COR-L47 (cell line): ENCODE results near the gene BZW1.

ENCODE experiments used
- DNase-seq: peaks from one replicate; lab custom pipeline; 2025; lab: John Stamatoyannopoulos, UW

The BZW1 gene

GRCh38 chr2:200839513-200839912 is 27.8 kb downstream of the BZW1 start:
- no peak for DNase-seq

GRCh38 chr2:200843993-200844948 is 32.6 kb downstream of the BZW1 start:
- DNase-seq: no peak

- DNase-seq: no peak
These were observed 33.5 kb downstream of the BZW1 start for GRCh38 chr2:200845194-200845593.

- DNase-seq: no peak
These were observed 34.1 kb downstream of the BZW1 start for GRCh38 chr2:200845669-200846325.

- DNase-seq: no peak
These were observed 35.6 kb downstream of the BZW1 start for GRCh38 chr2:200847269-200847668.

GRCh38 chr2:200847939-200848338 is 36.2 kb downstream of the BZW1 start:
- DNase-seq: no peak

- no peak for DNase-seq
These were observed 39.0 kb downstream of the BZW1 start for GRCh38 chr2:200850512-200851256.

GRCh38 chr2:200851398-200852248 is 39.9 kb downstream of the BZW1 start:
- DNase-seq: no peak

- no peak for DNase-seq
These were observed 40.9 kb downstream of the BZW1 start for GRCh38 chr2:200852605-200853004.

GRCh38 chr2:200856806-200857205 is 45.1 kb downstream of the BZW1 start:
- DNase-seq: no peak

- no peak for DNase-seq
These were observed 48.5 kb downstream of the BZW1 start for GRCh38 chr2:200860092-200860795.

GRCh38 chr2:200861617-200862155 is 50.0 kb downstream of the BZW1 start:
- no peak for DNase-seq

- no peak for DNase-seq
These were observed 50.9 kb downstream of the BZW1 start for GRCh38 chr2:200862532-200863000.

GRCh38 chr2:200863782-200864175 is 52.1 kb downstream of the BZW1 start:
- DNase-seq: no peak

- peak; percentile 92 for DNase-seq
These were observed 52.7 kb downstream of the BZW1 start, which contains the start of gene CLK1 for GRCh38 chr2:200864176-200865034. TSS of gene CLK1 (minus strand) at chr2:200864658. CDS start at chr2:200861862, 2,796 bp downstream.

- no peak for DNase-seq
These were observed 57.3 kb downstream of the BZW1 start for GRCh38 chr2:200869014-200869413.

- DNase-seq: no peak
These were observed 59.4 kb downstream of the BZW1 start for GRCh38 chr2:200871151-200871550.

- DNase-seq: no peak
These were observed 61.9 kb downstream of the BZW1 start for GRCh38 chr2:200873560-200873959.
